Measurements from ENCODE around the gene DCP1A. TPM values are rescaled to one million over a fixed set of nuclear protein-coding genes. Genes with fewer than 3 reads are reported as not detected.

DCP1A gene
- total and polyA plus RNA-seq, 9 of the 15 experiments (the other 6 are each of a cell fraction or from before 2014, with no cell fraction given): 6.6 to 33.7 (median 13.3) TPM

- TF ChIP-seq ZNF583 (CRISPR knock-in tag; IDR thresholded peaks at IDR 0.05): peak; percentile 99
- TF ChIP-seq, protein P1, sequence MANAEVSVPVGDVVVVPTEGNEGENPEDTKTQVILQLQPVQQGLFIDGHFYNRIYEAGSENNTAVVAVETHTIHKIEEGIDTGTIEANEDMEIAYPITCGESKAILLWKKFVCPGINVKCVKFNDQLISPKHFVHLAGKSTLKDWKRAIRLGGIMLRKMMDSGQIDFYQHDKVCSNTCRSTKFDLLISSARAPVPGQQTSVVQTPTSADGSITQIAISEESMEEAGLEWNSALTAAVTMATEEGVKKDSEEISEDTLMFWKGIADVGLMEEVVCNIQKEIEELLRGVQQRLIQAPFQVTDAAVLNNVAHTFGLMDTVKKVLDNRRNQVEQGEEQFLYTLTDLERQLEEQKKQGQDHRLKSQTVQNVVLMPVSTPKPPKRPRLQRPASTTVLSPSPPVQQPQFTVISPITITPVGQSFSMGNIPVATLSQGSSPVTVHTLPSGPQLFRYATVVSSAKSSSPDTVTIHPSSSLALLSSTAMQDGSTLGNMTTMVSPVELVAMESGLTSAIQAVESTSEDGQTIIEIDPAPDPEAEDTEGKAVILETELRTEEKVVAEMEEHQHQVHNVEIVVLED (CRISPR knock-in tag; IDR thresholded peaks at IDR 0.05): peak; percentile 62; the same call in 1 of the 2 replicates
- TF ChIP-seq, protein P2, sequence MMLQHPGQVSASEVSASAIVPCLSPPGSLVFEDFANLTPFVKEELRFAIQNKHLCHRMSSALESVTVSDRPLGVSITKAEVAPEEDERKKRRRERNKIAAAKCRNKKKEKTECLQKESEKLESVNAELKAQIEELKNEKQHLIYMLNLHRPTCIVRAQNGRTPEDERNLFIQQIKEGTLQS (IDR thresholded peaks at IDR 0.05): peak; percentile 61
- TF ChIP-seq, protein P2 (CRISPR knock-in tag; conservative IDR thresholded peaks at IDR 0.05): no peak
- TF ChIP-seq, protein P3, sequence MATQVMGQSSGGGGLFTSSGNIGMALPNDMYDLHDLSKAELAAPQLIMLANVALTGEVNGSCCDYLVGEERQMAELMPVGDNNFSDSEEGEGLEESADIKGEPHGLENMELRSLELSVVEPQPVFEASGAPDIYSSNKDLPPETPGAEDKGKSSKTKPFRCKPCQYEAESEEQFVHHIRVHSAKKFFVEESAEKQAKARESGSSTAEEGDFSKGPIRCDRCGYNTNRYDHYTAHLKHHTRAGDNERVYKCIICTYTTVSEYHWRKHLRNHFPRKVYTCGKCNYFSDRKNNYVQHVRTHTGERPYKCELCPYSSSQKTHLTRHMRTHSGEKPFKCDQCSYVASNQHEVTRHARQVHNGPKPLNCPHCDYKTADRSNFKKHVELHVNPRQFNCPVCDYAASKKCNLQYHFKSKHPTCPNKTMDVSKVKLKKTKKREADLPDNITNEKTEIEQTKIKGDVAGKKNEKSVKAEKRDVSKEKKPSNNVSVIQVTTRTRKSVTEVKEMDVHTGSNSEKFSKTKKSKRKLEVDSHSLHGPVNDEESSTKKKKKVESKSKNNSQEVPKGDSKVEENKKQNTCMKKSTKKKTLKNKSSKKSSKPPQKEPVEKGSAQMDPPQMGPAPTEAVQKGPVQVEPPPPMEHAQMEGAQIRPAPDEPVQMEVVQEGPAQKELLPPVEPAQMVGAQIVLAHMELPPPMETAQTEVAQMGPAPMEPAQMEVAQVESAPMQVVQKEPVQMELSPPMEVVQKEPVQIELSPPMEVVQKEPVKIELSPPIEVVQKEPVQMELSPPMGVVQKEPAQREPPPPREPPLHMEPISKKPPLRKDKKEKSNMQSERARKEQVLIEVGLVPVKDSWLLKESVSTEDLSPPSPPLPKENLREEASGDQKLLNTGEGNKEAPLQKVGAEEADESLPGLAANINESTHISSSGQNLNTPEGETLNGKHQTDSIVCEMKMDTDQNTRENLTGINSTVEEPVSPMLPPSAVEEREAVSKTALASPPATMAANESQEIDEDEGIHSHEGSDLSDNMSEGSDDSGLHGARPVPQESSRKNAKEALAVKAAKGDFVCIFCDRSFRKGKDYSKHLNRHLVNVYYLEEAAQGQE (IDR thresholded peaks at IDR 0.05; ENCODE audit: borderline replicate concordance): no peak
- TF ChIP-seq, protein P3 (CRISPR knock-in tag; IDR thresholded peaks at IDR 0.05; ENCODE audit: low read depth): 0 out of 2 replicates have a peak, but pooled peaks have one; percentile 59
- peak; percentile 66; the same call in 1 of the 2 replicates for TF ChIP-seq ZNF253 (CRISPR knock-in tag; conservative IDR thresholded peaks at IDR 0.05)
- TF ChIP-seq BACH1 (tag; IDR thresholded peaks at IDR 0.05): peak; percentile 94
- no peak for TF ChIP-seq HNRNPLL (IDR thresholded peaks at IDR 0.05; ENCODE audit: low read depth, low read length, poor library complexity, severe bottlenecking)
- TF ChIP-seq PHF8 (IDR thresholded peaks at IDR 0.05; ENCODE audit: borderline replicate concordance, low read length): no peak
- peak; percentile 100 for TF ChIP-seq DMBX1 (CRISPR knock-in tag; IDR thresholded peaks at IDR 0.05; ENCODE audit: borderline replicate concordance)
- no peak for TF ChIP-seq PHB (CRISPR knock-in tag; IDR thresholded peaks at IDR 0.05)
- no peak for TF ChIP-seq NKRF (IDR thresholded peaks at IDR 0.05; ENCODE audit: borderline replicate concordance)
- TF ChIP-seq ZNF324 (CRISPR knock-in tag; IDR thresholded peaks at IDR 0.05): peak; percentile 81
Observed at GRCh38 chr3:53354945-53355498, 7.7 kb upstream of the DCP1A start (continued).

All from K562 (cell line).